ENCODE measurements around the gene IQSEC1. TPM values are rescaled to one million over a fixed set of nuclear protein-coding genes. Genes with fewer than 3 reads are reported as not detected.
A peak's percentile ranks its signal among the peaks of the same experiment; 100 is the strongest.

The IQSEC1 gene
- total and polyA plus RNA-seq, 2 of the 8 experiments (the other 6 are each of a cell fraction or from before 2014, with no cell fraction given), result 6.8 to 28.8 TPM

DNA sequence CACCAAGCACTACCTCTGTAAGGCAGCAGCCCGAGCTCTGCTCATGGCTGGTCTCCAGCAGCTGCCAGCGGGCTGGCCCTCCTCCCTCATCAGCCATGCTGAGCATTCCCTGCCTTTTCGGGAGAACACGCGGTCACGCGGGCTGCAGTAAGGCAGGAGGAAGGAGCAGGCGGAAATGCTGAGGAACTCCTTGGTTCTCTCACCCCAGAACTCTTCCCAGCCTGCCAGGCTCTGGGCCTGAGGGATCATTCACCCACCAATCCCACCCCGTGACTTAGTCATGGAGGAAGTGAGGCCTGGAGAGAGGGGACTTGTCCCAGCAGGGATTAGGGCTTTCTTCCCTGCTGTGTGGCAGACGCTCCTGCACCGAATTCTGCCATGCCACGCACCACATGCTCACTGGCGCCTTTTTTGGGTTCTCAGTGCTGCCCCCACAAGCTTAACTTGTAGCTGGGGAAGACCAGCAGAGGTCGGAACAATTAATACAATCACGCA lies 189.0 kb downstream of the IQSEC1 start:
- no peak overlapping the region for H2AFZ ChIP-seq (ENCODE audit: low read length)
- H2BK5ac ChIP-seq (ENCODE audit: low read depth, low read length), result no peak overlapping the region
- H2BK20ac ChIP-seq (ENCODE audit: low read length), result no peak overlapping the region
- H4K5ac ChIP-seq (ENCODE audit: insufficient read length, low read depth, low read length), result no peak overlapping the region
- H3K79me1 ChIP-seq (ENCODE audit: low read depth, low read length), result no peaks in the 10 kb centered on the region
- CTCF ChIA-PET (ENCODE audit: partially characterized antibody), result interaction anchor here (0.9 to 21.3 kb wide), 8 partner anchors 5 to 90 kb away, joined by 3 to 353 read pairs (median 4); partner anchors contain the start of gene RPL32
- H4K20me1 ChIP-seq (replicated peaks in 1 of 2; ENCODE audit: control insufficient read depth in 1 of 2, insufficient read depth in 2 of 2, low read length in 2 of 2), result no peaks in the 10 kb centered on the region
- no peak overlapping the region for H2BK15ac ChIP-seq (ENCODE audit: low read length)
- H3K4me1 ChIP-seq (replicated peaks in 1 of 4; ENCODE audit: control insufficient read depth in 3 of 4, insufficient read depth in 4 of 4, low read length in 3 of 4), result peaks cover 0 to 2% (median 2%) of the 10 kb centered on the region in 4 experiments; a peak in 2 of 7 replicates
- H3K79me2 ChIP-seq (ENCODE audit: control insufficient read depth in 1 of 2, insufficient read depth in 2 of 2, low read length in 2 of 2), result no peaks in the 10 kb centered on the region
- H3K36me3 ChIP-seq (ENCODE audit: control insufficient read depth in 2 of 4, insufficient read depth in 4 of 4, low read length in 3 of 4), result no peaks in the 10 kb centered on the region; a peak in 1 of 8 replicates
- no peak overlapping the region for H2BK120ac ChIP-seq (replicated peaks; ENCODE audit: low read depth, low read length)
- no peak overlapping the region for H3K4ac ChIP-seq (replicated peaks; ENCODE audit: insufficient read length, low read depth, low read length)
- no peak overlapping the region for H3K4me2 ChIP-seq (ENCODE audit: insufficient read depth in 1 of 2, low read depth in 2 of 2, low read length in 2 of 2)
- no peaks in the 10 kb centered on the region for H3K9me3 ChIP-seq (ENCODE audit: insufficient read depth in 2 of 2, low read depth in 1 of 2, low read length in 1 of 2)
- 83% methylated on average over 15 of the region's 15 CpGs; no CpG with 5 or more reads in 1 of the 2 experiments for WGBS, 2 experiments (ENCODE audit: extremely low coverage in 1 of 2, insufficient coverage in 1 of 2, insufficient read length in 1 of 2, insufficient replicate concordance in 2 of 2, low coverage in 1 of 2, low lambda C conversion rate in 2 of 2, missing lambda C conversion rate in 1 of 2)
- DNase-seq (ENCODE audit: low read depth in 1 of 2, low spot score in 2 of 2) (no peak), FAIRE-seq (no peak)
- H3K9ac ChIP-seq (replicated peaks in 1 of 4; ENCODE audit: extremely low read depth in 1 of 4, low read depth in 3 of 4, low read length in 3 of 4), result no peak overlapping the region
- no peak overlapping the region for H3K18ac ChIP-seq (ENCODE audit: extremely low read depth, low read length)
- no peak overlapping the region for H2AK5ac ChIP-seq (ENCODE audit: low read depth, low read length)
- H3K27ac ChIP-seq (ENCODE audit: low read depth, low read length), result no peak overlapping the region
- no peak overlapping the region for H4K8ac ChIP-seq (ENCODE audit: extremely low read depth, insufficient read depth, low read length)
- H4K91ac ChIP-seq (replicated peaks; ENCODE audit: insufficient read length, low read length), result no peak overlapping the region
- H2BK12ac ChIP-seq (ENCODE audit: low read depth, low read length), result no peak overlapping the region
- no peaks in the 10 kb centered on the region; a peak in 2 of 7 replicates for H3K27me3 ChIP-seq (replicated peaks in 1 of 4; ENCODE audit: control insufficient read depth in 3 of 4, extremely low read depth in 1 of 4, insufficient read depth in 3 of 4, low read length in 3 of 4)
- POLR2A ChIA-PET (ENCODE audit: partially characterized antibody), result interaction anchor here (1.7 to 3.0 kb wide), 3 partner anchors 44 to 52 kb away, joined by 5 to 9 read pairs (median 6); no protein-coding TSS in a partner anchor
- no peaks in the 10 kb centered on the region for H3K23me2 ChIP-seq (ENCODE audit: low read depth, low read length)
- no peak overlapping the region for H3K23ac ChIP-seq (ENCODE audit: insufficient read length)
- no peak overlapping the region for H3K4me3 ChIP-seq (ENCODE audit: extremely low read depth in 1 of 4, insufficient read depth in 2 of 4, low read depth in 3 of 4, low read length in 4 of 4)
- no peak overlapping the region for H3K56ac ChIP-seq (replicated peaks; ENCODE audit: insufficient read length, low read depth, low read length)
- no peak overlapping the region for H3K14ac ChIP-seq (ENCODE audit: insufficient read length)
- TF ChIP-seq EZH2 (IDR thresholded peaks at IDR 0.05; ENCODE audit: low read depth, low read length, severe bottlenecking), result no peak
- no peak for TF ChIP-seq HDAC2 (IDR thresholded peaks at IDR 0.05; ENCODE audit: borderline replicate concordance in 1 of 2, low read depth in 2 of 2, low read length in 2 of 2)
- no peak for TF ChIP-seq JUND (IDR thresholded peaks at IDR 0.05; ENCODE audit: low read length)
- no peak for TF ChIP-seq TAF7 (optimal IDR thresholded peaks at IDR 0.05; ENCODE audit: borderline replicate concordance, low read depth, low read length)
- no peak for TF ChIP-seq JUN (IDR thresholded peaks at IDR 0.05; ENCODE audit: low read depth, low read length)
- TF ChIP-seq, protein P1, sequence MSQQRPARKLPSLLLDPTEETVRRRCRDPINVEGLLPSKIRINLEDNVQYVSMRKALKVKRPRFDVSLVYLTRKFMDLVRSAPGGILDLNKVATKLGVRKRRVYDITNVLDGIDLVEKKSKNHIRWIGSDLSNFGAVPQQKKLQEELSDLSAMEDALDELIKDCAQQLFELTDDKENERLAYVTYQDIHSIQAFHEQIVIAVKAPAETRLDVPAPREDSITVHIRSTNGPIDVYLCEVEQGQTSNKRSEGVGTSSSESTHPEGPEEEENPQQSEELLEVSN (IDR thresholded peaks at IDR 0.05), result peak; percentile 86
- no peak for TF ChIP-seq CREB1 (IDR thresholded peaks at IDR 0.05)
- no peak for TF ChIP-seq RFX5 (IDR thresholded peaks at IDR 0.05; ENCODE audit: borderline replicate concordance, low read depth, low read length)
- no peak for TF ChIP-seq RNF2 (IDR thresholded peaks at IDR 0.05; ENCODE audit: borderline replicate concordance, low read depth, low read length, missing control alignments, poor library complexity, severe bottlenecking)
- TF ChIP-seq CBX8 (IDR thresholded peaks at IDR 0.05; ENCODE audit: borderline replicate concordance, low read depth, low read length), result no peak
- no peak for TF ChIP-seq GTF2F1 (IDR thresholded peaks at IDR 0.05; ENCODE audit: borderline replicate concordance, low read depth, low read length)
- peak; percentile 73 for TF ChIP-seq MAX (IDR thresholded peaks at IDR 0.05)
